BE2C (cell line): ENCODE measurements around the gene GAS7.

ENCODE experiments used
- DNase-seq: peaks from one replicate; pipeline ENCODE4 v3.0.0-alpha.2; 2020
- H3K27me3 ChIP-seq: fragments of 250-450 bp; sonication (Bioruptor Pico); 2 replicates; pipeline ENCODE4 v1.5.1; 2020; ENCODE audit warnings: mild to moderate bottlenecking
- H3K36me3 ChIP-seq: fragments of 250-450 bp; sonication (Bioruptor Pico); 2 replicates; pipeline ENCODE4 v1.5.1; 2020; ENCODE audit warnings: mild to moderate bottlenecking
- H3K4me1 ChIP-seq: fragments of 250-450 bp; sonication (Bioruptor Pico); 2 replicates; pipeline ENCODE4 v1.5.1; 2020
- H3K4me3 ChIP-seq: 2 replicates; pipeline ENCODE4 v1.5.1; 2011; ENCODE audit warnings: low read depth, low read length
- H3K9me3 ChIP-seq: fragments of 250-450 bp; sonication (Bioruptor Pico); 2 replicates; pipeline ENCODE4 v1.5.1; 2020
- TF ChIP-seq, protein P1 (sequence below): IDR thresholded peaks from 2 replicates; pipeline ENCODE4 v1.5.1; 2012; ENCODE audit warnings: mild to moderate bottlenecking, low read depth, low read length

Gene GAS7

GRCh38 chr17:10031606-10032005, 166.8 kb downstream of the GAS7 start:
- Histone ChIP-seq H3K9me3 (no peaks in the 10 kb centered on the region), H3K4me3 (no peak overlapping the region), H3K27me3 (no peaks in the 10 kb centered on the region), H3K4me1 (no peaks in the 10 kb centered on the region), H3K36me3 (no peaks in the 10 kb centered on the region)
- DNase-seq = no peak
- TF ChIP-seq, protein P1, sequence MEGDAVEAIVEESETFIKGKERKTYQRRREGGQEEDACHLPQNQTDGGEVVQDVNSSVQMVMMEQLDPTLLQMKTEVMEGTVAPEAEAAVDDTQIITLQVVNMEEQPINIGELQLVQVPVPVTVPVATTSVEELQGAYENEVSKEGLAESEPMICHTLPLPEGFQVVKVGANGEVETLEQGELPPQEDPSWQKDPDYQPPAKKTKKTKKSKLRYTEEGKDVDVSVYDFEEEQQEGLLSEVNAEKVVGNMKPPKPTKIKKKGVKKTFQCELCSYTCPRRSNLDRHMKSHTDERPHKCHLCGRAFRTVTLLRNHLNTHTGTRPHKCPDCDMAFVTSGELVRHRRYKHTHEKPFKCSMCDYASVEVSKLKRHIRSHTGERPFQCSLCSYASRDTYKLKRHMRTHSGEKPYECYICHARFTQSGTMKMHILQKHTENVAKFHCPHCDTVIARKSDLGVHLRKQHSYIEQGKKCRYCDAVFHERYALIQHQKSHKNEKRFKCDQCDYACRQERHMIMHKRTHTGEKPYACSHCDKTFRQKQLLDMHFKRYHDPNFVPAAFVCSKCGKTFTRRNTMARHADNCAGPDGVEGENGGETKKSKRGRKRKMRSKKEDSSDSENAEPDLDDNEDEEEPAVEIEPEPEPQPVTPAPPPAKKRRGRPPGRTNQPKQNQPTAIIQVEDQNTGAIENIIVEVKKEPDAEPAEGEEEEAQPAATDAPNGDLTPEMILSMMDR = no peak

- Histone ChIP-seq H3K36me3 (no peaks in the 10 kb centered on the region), H3K4me1 (no peaks in the 10 kb centered on the region)
- TF ChIP-seq, protein P1 = no peak
Measured at GRCh38 chr17:10031127-10031526, 167.3 kb downstream of the GAS7 start.

DNA sequence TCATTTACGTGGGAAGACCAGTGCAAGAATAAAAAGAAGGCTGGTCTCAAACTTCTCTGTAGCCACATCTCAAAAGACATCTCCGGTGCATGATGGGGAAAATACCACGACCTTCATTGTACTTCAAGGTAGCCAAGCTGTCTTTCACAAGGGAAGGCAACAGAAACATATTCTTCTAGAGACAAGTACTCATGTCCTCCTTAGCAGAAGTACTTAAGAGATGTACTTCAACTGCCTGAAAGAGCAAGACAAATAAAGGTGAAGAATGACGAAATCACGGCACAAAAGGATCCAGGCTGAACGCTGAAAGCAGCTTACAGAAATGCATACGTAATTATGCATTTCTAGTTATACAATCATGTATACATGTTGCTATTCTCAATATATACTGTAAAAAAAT, 169.3 kb downstream of the GAS7 start:
- Histone ChIP-seq H3K4me1 (no peaks in the 10 kb centered on the region), H3K9me3 (no peaks in the 10 kb centered on the region), H3K36me3 (no peaks in the 10 kb centered on the region), H3K4me3 (no peak overlapping the region), H3K27me3 (no peaks in the 10 kb centered on the region)
- DNase-seq = no peak
- TF ChIP-seq, protein P1 = no peak

More at GRCh38 chr17:10031127-10031526, 167.3 kb downstream of the GAS7 start:
- DNase-seq = no peak
- Histone ChIP-seq H3K9me3 (no peaks in the 10 kb centered on the region), H3K4me3 (no peak overlapping the region), H3K27me3 (no peaks in the 10 kb centered on the region)

GRCh38 chr17:10025976-10026901, 172.2 kb downstream of the GAS7 start:
- TF ChIP-seq, protein P1 = no peak
- no peaks in the 10 kb centered on the region for H3K27me3 ChIP-seq
- no peak overlapping the region for H3K4me3 ChIP-seq
- no peaks in the 10 kb centered on the region for H3K4me1 ChIP-seq
- DNase-seq = no peak
- H3K9me3 ChIP-seq = no peaks in the 10 kb centered on the region
- H3K36me3 ChIP-seq = no peaks in the 10 kb centered on the region

DNA sequence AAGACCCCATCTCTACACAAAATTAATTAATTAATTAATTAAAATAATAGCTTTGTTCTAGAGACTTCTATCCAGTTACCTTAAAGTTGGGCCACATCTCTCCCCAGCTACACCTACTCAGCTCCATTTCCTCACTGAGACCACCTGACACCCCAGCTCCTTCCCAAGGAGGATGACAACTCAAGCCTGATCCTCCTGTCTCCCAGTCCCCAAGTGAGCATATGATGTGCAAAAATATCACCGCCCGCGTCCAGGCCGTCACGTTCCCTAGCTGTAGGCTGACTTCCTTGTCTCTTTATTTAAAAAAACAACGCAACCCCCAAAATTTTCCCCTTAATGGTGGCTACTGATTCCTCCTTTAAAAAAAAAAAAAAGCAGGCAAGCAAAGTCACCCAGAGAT, 173.2 kb downstream of the GAS7 start:
- H3K36me3 ChIP-seq = no peaks in the 10 kb centered on the region
- H3K27me3 ChIP-seq = no peaks in the 10 kb centered on the region
- no peaks in the 10 kb centered on the region for H3K4me1 ChIP-seq
- H3K9me3 ChIP-seq = no peaks in the 10 kb centered on the region
- H3K4me3 ChIP-seq = no peak overlapping the region
- TF ChIP-seq, protein P1 = no peak
- DNase-seq = no peak

DNA sequence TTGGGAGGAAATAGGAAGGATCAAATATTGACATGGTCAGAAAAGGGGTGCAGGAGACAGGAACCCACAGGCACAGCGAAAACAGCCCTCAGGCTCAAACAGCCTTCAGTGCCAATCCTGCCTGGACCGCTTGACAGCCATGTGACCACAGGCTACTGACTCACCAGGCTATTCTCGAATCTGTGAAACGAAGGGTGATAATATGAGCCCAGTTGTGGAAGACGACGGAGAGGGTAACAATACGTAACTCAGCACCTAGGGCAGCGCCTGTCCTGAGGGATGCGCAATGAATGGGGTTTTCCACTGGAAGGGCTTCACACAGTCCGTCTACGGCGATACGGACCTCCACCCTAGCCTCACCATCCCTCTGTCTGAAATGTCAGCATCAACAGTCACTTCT, 176.0 kb downstream of the GAS7 start:
- Histone ChIP-seq H3K4me3 (no peak overlapping the region), H3K9me3 (no peaks in the 10 kb centered on the region), H3K4me1 (no peaks in the 10 kb centered on the region), H3K36me3 (no peaks in the 10 kb centered on the region), H3K27me3 (no peaks in the 10 kb centered on the region)
- TF ChIP-seq, protein P1 = no peak
- no peak for DNase-seq
